ENCODE data around the gene NR1H4.
"Not testable (repeated sequence)": the region's sequence is repeated elsewhere in the genome, so short reads cannot be mapped to it uniquely, and the experiment has no call there.

The NR1H4 gene

DNA sequence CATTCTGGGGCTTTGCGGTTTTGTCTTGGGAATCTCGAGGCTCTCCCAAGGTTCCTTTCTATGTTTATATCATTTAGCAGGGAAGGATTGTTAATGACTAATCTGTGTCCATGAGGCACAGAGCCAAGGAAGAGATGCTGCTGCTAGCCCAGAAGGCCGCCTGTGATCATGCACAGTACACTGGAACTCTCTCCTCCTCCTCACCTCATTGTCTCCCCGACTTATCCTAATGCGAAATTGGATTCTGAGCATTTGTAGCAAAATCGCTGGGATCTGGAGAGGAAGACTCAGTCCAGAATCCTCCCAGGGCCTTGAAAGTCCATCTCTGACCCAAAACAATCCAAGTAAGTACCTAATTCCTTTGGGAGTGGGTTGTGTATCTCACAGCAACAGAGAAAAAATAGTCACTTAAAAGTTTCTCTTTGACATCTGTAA is at the start of gene NR1H4:
NR1H4 (plus strand) TSS at position 151 of the 435 bp plus-strand sequence. CDS start 19,458 bp downstream, outside the sequence.
- no peak for DNase-seq (ENCODE audit: low spot score)

DNA sequence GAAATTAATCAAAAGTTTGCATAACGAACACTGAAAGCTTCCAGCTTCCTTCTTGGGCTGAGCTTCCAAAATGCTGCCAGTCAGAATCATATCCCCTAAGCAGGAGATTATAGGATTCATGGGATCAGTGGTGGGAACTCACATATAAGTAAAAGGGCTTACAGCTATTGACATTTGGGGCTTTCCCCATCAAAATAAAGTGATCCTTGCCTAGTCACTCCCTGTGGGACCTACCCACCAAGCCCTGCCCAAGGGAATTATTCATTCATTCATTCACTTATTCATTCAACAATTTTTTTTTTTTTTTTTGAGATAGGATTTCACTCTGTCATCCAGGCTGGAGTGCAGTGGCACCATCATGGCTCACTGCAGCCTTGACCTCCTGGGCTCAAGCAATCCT is 47.5 kb upstream of the NR1H4 start:
- no peak for DNase-seq (ENCODE audit: low spot score)

DNA sequence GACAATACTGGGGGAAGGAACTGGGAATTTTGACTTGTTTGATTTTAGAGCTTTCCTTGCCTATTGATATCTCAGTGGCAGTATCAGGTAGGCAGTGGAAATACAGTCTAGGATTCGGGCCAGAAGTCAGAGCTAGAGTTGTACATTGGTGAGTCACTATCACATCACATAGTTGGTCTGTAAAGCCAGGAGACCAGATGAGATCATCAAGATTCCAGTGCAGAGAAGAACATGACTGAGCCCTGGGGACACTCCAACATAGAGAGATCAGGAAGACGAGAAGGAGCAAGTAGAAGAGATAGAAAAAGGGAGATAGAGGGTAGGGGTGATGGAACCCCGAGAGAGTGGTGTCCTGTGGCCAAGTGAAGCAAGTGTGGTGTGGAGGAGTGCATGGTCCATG is 46.6 kb upstream of the NR1H4 start:
- no peak for DNase-seq (ENCODE audit: low spot score)

DNA sequence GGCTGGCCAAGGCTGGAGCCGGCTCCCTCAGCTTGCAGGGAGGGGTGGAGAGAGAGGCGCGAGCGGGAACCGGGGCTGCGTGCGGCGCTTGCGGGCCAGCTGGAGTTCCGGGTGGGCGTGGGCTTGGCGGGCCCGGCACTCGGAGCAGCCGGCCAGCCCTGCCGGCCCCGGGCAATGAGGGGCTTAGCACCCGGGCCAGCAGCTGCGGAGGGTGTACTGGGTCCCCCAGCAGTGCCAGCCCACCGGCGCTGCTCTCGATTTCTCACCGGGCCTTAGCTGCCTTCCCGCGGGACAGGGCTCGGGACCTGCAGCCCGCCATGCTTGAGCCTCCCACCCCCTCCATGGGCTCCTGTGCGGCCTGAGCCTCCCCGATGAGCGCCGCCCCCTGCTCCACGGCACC is 43.4 kb upstream of the NR1H4 start:
- DNase-seq (ENCODE audit: low spot score) = not testable (repeated sequence)

DNA sequence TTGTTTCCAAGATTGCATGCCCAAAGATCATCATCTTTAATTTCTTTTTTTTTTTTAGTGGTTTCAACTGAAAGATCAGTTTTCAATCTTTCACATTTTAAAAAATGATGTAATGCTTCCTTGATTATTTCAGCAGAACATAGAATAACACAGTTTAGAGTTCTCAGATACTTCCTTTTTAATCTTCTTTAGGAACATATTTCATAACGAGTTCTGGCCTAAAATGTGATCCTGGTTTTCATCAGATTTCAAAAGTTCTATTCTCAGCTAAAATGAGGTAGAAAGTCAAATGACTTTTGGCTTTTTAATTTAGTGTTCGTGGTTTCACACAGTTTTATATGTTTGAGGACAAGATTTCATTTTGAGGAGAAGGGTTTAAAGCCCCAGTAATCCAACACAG is 40.0 kb upstream of the NR1H4 start:
- DNase-seq (ENCODE audit: low spot score) = no peak

DNA sequence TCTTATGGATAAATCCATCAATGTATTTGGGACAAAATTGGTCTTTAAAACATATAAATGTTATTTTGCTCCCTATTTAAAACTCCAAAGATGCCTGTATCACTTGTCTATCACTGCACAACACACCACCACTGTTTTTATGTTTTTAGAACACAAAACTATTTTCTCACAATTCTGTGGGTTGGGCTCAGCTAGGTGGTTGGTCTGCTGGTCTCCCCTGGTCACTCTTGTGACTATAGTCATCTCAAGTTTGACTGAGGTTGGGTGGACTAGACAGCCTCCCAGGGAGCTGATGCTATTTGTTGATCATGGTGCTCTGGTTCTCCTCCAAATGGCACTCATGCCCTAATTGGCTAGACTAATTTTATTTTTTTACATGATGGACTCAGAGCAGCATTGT is 39.5 kb upstream of the NR1H4 start:
- DNase-seq (ENCODE audit: low spot score) = no peak

DNA sequence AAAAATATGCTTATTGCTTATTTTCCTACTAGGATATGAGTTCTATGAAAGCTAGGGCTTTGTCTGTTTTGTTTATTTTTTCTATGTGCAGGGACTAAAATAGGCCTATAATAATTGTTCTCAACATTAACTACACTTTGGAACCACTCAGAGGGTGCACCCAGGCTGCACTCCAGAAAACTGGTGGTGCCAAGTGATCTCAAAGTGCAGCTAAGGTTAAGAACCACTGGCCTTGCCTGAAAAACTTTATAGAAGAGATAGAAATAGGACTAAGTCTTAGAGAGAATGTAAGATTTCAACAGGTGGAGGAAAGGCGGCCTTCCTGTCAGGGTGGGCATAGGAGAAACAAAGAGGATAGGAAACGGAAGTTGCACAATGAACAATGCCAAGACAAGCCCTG is 37.7 kb upstream of the NR1H4 start:
- no peak for DNase-seq (ENCODE audit: low spot score)

DNA sequence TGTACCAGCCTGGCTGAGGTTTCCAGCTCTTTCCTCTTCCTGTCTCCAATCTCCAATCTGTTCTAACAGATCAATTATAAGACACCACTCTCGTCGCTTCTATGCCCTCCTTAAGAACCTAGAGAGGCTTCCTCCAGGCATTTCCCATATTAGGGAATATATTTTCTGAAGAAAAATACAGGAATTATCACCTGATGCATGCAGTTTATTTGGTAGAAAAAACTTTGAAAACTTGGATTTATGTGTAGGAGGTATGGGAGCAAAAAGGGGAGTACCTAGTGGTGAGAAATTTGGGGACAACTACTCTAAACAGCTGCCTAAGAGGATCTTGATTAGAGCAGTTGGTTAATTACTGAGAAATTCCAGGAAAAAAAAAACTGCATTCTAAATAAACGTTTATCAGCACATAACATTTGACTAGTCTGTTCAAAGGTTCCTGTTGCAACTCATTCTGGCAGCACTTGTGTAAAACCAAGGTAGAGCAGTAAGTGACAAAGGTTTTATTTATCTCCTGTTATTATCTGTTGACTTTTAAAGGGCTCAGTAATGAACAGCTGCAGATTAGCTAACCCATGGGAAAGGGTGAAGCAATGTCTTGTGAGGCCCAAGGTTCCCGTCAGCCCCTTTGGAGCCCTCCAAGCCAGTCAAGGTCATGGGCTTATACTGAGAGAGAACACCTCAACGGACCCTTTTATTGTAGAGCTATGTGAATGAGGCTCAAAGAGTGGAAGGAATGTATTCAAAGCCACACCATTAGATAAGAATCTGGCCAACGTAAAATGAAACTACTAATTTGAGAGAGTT is 36.4 kb upstream of the NR1H4 start:
- DNase-seq (ENCODE audit: low spot score) = peak; percentile 34

DNA sequence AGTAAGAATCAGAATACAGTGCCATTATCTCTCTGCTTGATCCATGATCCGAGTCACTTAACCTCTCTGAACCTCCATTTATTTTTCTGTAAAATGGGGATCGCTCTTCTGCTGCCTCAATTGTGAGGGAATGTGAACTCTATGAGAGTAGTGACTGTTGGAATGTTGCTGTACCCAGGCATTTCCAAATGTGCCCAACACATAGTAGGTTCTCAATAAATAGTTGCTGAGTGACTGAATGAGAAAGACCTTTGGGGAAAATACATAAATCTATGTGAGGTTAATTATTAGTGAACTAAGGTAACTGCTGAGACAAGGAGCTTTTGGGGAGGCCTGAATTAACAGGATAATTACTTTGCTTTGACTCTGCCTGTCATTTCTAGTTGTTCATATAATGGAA is 33.9 kb upstream of the NR1H4 start:
- no peak for DNase-seq (ENCODE audit: low spot score)

DNA sequence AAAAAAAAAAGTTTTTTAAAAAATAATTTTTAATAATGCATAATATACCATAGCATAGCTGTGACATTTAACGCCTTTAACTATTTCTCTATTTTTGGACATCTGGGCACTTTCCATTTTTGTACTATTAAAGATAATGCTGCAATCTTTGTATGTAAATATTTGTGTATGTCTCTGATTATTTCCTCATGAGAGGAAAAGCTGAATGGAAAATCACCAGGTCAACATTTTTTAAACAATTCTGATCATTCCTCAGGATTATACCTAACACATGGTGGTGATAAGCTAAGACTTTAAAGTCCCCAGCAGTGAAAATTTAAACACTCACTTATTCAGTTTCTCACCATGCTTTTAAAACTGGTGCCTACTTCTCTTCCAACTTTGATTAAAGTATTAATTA is 31.3 kb upstream of the NR1H4 start:
- DNase-seq (ENCODE audit: low spot score) = no peak

DNA sequence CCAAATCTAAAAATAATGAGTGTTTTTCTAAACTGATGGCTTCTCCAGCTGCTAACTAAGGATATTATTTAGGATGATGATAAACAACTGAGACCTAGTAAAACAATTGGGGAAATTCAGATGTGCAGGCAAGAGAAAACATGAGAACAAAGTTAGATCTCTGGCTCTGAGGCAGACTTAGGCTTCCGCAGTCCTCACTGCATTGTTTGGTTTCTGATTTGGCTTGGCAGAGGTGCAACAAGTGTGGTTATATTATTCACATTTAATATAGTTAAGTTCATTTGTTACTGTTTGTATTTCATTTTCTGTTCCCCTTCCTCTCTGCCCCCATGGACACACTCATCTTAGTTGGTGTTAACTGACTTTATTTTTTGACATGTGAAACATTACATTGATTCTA is 30.2 kb upstream of the NR1H4 start:
- DNase-seq (ENCODE audit: low spot score) = no peak

DNA sequence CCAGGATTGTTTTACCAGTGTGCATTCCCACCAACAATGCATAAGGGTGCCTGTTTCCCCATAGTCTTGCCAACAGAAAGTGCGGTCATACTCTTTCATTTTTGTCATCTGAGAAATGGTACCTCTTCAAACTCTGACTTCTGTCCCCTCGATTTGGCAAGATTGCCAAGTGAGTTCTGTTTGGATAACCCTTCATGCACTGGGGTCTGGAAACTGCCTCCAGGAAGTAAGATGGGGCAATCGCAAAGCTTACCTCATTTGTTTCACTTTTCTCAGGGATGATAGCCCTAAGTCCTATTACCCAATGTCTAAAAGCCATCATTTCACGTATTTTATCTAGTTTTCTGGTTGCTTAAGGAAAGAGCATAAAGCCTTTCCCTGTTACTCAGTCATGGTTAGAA is 28.6 kb upstream of the NR1H4 start:
- DNase-seq (ENCODE audit: low spot score) = no peak

DNA sequence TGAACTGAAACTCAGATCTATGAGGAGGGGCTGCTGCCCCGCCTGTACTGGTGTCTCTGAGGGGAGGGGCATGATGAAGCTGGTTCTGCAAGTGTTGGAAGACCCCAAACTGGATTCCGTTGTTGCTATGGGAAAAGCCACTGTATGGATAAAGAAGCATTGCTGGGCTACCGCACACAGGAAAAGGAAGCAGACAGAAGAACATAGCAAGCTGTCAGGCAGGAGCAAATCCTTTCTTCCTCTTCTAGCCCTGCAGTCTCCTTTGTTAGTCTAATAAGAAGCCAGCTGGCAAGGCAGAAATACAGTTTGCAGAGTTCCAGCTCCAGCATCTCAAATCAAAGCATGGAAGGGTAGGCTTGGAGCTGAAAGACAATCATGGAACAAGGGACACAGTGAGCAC is 26.3 kb upstream of the NR1H4 start:
- DNase-seq (ENCODE audit: low spot score) = no peak

DNA sequence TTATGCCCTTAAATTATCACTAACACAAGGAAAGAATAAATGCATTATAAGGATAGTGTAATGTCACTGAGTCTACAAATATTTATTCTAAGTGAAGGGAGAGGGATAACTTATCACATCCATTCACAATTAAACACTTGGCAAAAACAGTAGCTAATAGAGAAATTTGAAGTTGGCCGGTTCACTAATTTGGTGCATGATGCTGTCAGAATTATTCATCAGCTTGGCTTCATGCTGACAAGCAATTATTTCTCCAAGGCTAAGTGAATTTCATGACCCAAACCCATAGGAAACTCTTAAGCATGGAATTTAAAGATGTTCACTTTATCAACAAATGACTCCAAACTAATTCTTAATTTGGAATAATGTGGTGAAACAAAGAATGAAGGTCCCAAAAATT is 25.0 kb upstream of the NR1H4 start:
- DNase-seq (ENCODE audit: low spot score) = no peak

DNA sequence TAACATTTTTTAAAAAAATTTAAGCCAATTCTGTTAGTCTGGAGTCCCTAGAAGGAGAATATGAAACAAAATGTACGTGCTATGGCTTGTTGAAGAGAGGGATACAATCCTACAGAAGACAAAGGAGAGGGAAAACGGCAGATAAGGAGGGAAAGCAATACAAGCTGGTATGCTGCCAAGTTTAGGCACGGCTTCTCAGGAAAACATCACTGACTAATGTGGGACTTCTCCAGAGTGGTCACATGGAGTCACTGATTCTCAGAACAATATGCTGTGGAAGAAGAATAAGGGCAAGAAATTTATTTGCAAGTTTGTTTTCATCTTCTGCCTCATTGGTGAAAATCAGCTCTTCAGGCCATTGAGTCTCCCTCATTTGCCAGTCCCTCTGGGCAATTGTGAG is 22.9 kb upstream of the NR1H4 start:
- no peak for DNase-seq (ENCODE audit: low spot score)

DNA sequence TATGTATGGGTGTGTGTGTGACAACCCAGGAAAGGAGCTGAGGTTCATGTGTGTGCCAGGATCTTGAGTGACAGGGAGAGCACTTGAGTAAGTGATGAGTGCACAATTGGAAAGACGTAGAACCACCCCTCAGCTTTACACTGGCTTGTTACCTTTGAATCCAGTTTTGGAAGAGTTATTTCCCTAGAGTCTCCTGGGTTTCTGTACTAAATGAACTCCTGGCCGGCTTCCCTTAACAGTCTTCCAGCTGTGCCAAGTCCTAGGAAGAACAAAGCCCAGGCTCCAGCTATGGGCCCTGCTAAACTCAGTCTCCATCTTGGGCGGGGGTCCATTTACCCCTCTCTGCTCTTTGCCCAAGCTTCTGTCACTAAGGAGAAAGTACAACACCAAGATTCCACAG is 19.7 kb upstream of the NR1H4 start:
- no peak for DNase-seq (ENCODE audit: low spot score)

DNA sequence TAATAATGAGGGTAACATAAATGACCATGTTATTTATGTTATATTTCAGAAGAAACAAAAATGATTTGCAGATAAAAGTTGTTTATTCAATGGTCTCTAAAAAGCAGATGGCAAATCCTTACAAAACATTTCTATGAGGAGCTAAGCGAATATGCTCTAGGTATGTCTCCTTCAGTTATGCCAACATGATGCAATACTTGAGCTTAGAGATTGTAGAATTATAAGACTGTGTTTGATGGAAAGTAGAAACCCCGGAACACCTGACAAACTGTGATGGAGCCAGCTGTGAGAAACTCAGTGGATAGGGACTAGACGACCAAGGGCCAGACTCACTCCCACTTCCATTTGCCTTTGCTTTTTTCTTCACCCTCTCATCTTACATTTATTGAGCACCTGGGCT is 17.8 kb upstream of the NR1H4 start:
- no peak for DNase-seq (ENCODE audit: low spot score)

DNA sequence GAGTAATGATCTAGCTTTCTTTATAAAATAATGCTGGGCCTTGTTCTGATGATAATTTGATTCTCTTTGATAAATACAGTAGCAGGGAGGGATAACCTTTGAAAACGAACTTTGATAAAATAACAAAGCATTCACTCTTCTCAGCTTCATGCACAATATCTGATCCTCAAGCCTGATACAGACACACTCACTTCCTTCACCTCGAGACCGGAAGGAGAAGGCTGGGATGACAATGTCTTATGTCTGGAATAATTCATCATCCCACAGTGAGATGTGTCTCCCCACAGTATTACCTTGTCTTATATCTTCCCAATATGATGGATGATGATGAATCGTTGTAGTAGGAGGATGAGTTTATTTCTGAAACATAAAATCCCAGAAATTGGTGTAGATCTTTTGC is 15.5 kb upstream of the NR1H4 start:
- no peak for DNase-seq (ENCODE audit: low spot score)

DNA sequence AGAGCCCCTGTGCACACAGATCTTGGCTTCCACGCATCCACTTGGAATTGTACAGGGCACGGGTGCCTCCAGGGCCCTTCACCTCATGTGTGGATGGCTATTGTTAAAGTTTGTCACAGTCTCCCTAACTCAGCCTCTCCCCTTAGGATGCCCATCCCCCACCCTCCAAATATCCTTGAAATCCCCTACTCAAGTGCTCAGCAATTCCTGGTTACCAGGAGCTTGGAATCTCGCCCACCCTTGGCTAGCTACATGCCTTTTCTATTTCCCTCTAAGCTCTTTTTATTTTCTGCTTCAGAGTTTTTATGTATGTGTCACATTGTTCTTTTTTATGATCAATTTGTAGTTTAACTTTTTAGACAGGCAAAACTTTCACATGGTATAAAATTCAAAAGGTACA is 13.0 kb upstream of the NR1H4 start:
- DNase-seq (ENCODE audit: low spot score) = no peak

DNA sequence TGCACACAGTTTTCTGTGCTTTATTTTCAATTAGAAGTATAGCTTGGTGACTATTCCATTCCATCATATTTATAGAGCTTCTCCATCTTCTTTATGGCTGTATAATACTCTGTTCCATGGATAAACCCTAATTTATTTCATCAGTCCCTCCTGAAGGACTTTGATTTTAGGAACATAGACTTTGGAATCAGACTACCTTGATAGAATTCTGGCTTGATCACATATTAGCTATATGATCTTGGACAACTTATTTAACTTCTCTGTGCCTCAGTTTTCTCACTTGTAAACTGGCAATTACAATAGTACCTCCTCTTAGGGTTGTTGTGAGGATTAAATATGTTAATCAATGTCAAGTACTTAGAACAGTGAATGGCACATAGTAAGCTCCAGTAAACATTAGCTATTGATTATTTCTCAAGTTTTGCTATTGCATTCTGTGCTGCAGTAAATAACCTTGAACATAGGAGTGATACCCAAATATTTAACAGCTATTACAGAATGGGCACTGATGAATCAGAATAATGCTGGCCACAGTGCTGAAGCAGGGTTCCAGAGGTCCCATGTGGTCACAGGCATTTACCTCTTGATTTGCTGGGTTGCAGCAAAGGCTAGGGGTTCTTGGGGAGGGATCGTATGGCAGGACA is 12.2 kb upstream of the NR1H4 start:
- DNase-seq (ENCODE audit: low spot score) = no peak

DNA sequence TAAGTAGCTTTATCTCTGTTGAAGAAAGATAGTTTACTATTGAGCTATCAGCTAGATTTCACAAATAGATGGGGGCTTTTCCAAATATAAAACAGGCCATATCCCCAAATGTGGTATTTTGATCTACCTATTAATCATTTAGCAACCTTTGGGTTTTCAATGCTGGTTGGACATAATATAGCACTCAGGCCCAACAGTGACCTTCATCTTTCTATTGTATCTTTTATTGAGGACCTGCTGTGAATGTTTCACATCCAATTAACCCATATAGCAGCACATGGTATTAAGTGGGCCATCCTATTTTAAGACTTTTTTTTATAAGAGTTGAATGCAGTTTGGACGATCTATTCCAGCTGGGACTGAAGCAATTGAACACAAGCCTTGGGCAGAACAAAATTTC is 10.0 kb upstream of the NR1H4 start:
- no peak for DNase-seq (ENCODE audit: low spot score)

DNA sequence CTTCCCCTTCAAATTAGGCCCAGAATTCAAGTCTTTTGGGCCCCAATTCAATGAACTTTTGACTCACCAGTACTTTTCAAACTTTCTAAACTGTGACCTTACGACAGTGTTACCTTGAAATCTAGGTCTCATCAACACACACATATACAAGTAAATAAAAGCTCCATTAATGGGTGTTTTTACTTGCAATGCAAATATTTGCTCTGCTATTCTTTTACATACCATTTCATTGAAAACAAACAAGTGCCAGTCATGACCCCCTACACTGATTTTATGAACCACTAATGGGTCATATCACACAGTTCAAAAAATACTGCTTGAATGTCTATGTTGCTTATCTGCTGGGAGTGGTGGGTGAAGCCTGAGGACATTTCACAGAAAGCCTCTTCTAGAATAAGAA is 9.1 kb upstream of the NR1H4 start:
- no peak for DNase-seq (ENCODE audit: low spot score)

DNA sequence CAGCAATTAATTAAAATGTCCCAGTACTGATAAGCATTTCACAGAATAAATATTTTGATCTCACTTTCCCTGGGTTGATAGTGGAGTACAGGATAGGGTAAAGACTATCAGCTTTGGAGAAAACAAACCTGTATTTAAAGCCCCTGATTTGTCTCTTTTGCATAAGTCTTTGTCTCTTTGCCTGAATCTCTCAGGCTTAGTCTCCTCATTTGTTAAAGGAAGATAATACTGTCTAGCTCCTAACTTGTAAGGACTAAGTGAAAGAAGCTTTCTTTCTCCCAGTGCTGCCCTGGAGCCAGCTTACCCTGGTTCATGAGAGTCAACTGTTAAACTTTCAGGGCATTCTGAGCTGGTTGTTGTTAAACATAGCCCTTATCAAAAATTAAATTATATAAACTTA is 5.5 kb upstream of the NR1H4 start:
- DNase-seq (ENCODE audit: low spot score) = no peak

DNA sequence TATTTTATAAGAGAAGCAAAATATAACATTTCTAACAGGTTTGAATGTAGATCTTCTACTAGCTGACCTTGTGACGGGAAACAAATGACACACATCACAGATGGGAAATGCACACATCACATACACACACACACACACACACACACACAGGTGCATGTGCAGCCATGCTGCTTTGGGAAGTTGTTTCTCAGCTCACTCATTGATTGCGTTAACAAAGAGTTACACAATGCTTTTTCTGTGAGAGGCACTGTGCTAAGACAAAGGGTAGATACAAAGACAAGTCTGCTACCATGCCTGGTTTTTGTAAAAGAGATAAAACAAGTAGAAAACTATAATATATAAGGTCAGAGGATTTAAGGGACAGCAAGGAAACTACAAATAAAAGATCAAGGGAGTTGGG is 1.3 kb upstream of the NR1H4 start:
- no peak for DNase-seq (ENCODE audit: low spot score)

Measured in hematopoietic multipotent progenitor cell treated with erythropoietin and hydrocortisone succinate and interleukin-3 and kit ligand, for 15 days (in vitro differentiated cells).